Hematopoietic multipotent progenitor cell treated with erythropoietin and hydrocortisone succinate and interleukin-3 and kit ligand, for 4 days (in vitro differentiated cells): Measurements from ENCODE around the gene CCDC138.
"Not testable (repeated sequence)": the region's sequence is repeated elsewhere in the genome, so short reads cannot be mapped to it uniquely, and the experiment has no call there.

Source experiments
- DNase-seq: peaks from one replicate; pipeline ENCODE4 v3.0.0-alpha.2; 2015

Gene CCDC138, protein sequence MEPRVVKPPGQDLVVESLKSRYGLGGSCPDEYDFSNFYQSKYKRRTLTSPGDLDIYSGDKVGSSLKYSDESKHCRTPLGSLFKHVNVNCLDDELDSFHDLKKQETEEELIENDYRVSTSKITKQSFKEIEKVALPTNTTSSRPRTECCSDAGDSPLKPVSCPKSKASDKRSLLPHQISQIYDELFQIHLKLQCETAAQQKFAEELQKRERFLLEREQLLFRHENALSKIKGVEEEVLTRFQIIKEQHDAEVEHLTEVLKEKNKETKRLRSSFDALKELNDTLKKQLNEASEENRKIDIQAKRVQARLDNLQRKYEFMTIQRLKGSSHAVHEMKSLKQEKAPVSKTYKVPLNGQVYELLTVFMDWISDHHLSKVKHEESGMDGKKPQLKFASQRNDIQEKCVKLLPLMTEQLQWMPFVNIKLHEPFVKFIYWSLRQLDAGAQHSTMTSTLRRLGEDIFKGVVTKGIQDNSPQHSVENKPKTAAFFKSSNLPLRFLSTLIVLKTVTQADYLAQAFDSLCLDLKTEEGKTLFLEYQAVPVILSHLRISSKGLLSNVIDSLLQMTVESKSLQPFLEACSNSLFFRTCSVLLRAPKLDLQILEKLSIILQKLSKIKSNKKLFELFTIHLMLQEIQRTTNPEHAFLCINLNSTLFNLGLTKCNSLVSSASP

DNA sequence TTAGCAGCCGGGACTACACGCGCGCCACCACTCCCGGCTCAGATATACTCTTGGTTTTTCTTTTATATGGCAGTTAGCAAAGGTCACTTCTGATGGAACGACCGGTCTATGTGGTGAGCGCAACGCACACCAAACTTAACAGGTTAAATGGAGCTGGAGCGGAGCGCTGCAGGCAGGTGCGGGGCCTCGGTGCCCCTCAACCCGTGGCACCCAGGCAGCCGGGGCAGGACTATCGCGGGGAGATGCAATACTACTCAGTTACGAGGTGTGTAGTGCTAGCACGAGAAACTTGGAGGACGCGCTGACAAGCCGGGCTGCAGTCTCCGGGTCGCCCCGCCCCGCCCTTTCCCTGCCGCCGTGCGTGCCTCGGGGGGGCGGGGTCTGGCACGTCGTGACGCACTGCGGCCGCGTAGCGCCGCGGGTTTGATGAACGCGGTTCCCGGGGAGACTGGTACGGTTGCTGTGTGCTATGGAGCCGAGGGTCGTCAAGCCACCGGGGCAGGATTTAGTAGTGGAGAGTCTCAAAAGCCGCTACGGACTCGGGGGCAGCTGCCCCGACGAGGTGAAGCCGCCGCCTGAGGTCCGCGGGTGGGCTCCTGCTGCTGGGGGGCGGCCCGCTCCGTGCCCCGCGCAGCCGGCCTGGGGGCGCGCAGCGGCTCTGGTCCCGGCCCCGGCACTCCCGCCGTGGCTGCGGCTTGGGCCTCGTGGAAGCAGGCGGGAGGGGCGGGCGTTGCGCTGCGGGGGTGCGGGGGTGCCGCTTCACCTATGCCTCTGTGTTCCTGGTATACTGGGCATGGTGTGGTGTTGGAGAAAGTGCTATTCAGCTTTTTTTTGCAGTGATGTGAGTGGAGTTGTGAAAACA is at the start of gene CCDC138:
TSS of gene CCDC138 (plus strand) at position 418 of the 862 bp plus-strand sequence. CDS start at position 470, 52 bp downstream.
- DNase-seq, result peak; percentile 97

DNA sequence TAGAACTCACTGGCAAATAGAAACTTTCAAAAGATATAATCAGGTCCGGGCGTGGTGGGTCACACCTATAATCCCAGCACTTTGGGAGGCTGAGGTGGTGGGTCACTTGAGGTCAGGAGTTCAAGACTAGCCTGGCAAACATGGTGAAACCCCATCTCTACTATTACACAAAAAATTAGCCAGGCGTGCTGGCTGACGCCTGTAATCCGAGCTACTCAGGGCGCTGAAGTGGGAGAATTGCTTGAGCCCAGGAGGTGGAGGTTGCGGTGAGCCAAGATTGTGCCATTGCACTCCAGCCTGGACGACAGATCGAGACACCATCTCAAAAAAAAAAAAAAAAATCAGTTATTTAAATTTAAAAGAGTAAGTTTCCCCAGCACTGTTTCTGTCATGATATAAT is 28.6 kb upstream of the CCDC138 start:
- not testable (repeated sequence) for DNase-seq

DNA sequence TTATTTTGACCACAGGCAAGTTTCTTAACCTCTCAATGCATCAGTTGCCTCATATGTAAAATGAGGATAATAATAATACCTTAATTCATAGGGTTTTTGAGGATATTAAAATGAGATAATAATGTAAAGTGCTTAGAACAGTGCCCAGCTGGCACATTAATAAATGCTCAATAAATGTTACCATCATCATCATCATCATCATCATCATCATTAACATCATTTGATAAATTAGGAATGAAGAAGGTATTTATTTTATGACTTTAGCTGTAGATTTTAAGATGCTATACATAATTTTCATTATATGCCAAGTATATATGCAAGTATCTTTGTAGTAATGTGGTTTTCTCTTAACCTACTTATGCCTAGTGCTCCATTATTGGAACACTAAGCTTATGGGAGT is 24.0 kb upstream of the CCDC138 start:
- not testable (repeated sequence) for DNase-seq

DNA sequence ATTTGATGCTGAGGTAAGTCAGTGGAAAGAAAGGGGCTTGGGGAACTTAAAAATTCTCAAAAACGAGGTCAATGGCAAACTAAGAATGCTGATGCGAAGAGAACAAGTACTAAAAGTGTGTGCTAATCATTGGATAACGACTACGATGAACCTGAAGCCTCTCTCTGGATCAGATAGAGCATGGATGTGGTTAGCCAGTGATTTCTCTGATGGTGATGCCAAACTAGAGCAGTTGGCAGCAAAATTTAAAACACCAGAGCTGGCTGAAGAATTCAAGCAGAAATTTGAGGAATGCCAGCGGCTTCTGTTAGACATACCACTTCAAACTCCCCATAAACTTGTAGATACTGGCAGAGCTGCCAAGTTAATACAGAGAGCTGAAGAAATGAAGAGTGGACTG is 19.9 kb upstream of the CCDC138 start:
- not testable (repeated sequence) for DNase-seq

DNA sequence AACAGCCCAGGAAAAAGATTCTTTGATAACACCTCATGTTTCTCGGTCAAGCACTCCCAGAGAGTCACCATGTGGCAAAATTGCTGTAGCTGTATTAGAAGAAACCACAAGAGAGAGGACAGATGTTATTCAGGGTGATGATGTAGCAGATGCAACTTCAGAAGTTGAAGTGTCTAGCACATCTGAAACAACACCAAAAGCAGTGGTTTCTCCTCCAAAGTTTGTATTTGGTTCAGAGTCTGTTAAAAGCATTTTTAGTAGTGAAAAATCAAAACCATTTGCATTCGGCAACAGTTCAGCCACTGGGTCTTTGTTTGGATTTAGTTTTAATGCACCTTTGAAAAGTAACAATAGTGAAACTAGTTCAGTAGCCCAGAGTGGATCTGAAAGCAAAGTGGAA is 18.7 kb upstream of the CCDC138 start:
- not testable (repeated sequence) for DNase-seq

DNA sequence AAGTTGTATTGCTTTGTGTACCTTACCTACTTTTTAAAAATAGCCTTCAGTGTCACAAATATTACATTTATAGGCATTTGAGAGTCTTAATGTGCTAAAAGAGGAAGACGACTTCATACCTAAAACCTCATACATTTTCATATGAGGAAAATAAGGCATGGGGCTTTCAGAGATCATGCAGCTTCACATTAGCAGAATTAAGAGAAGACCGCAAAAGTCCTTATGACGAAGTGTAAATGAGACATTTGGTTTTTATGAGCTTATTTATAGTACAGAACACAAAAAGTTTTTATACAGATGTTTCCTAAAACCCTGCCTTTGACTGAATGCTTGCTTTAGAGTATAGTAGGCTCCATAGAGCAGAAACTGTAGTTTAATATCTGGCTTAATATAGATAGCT is 10.1 kb upstream of the CCDC138 start:
- DNase-seq, result no peak

DNA sequence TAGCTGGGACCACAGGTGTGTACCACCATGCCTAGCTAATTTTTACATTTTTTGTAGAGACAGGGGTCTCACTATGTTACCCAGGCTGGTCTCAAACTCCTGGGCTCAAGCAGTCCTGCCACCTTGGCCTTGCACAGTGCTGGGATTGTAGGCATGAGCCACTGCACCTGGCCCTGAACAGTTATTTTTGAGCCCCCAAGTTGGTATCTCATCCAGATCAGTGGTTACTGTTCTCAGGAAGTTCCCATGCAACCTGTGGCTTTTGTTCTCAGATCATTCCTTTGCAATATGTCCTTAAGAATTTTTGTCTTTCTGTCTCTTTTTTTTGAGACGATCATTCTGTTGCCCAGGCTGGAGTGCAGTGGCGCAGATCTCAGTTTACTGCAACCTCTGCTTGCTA is 7.7 kb upstream of the CCDC138 start:
- DNase-seq, result no peak

DNA sequence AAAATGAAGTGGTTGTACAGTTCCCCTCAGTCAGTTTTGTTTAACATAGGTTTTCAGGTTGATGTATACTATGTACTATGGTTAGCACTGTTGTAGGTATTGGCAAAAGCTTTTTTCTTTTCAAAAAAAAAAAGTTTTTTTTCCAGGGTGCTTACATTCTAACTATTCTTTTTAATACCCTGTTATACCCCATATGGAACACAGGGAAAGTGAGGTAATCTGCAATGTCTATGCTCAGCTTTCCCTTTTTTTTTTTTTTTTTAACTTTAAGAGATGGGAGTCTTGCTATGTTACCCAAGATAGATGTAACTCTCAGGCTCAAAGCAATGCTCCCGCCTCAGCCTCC is 590 bp upstream of the CCDC138 start:
- no peak for DNase-seq

DNA sequence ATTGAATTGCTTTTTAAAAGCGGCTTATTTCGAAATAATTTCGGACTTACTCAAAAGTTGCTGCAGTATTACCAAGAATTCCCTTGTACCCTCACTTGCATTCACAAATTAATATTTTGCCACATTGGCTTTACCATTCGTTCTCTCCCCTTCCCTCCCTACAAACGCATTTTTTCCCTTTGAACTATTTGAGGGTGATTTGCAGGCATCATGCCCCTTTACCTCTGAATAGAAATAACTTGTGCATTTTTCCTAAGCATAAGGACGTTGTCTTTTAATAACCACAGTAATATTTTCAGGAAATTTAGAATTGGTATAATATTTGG is 608 bp downstream of the CCDC138 start:
- no peak for DNase-seq

DNA sequence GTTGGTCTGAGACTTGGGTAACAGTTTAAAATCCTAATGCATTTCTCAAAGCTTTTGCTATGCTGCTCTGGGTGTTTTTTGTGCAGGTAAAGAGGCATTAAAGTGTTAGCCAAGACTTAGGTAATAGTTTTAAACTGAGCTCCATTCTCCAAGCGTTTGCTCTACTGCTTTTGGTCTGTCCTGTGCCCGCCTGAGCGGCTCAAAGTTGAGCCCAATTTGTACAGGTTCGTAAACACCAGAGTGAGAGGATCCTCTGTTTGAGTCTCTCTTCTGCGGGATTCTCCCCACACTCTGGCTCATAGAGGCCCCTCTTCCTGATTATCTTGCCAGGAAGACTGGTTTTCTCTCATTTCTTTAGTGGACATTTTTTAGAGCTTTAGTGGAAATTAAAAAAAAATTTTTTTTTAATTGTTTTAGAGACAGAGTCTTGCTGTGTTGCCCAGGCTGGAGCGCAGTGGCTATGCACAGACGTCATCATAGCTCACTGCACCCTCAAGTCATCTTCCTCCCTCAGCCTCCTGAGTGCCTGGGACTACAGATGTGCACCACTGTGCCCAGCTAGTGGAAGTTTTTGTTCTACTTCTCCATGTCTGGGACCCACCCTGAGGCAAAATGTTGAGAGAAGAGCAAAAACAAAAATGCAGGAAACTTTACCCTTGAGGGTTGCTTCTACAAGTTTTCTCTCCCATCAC is 16.6 kb downstream of the CCDC138 start:
- DNase-seq, result no peak

DNA sequence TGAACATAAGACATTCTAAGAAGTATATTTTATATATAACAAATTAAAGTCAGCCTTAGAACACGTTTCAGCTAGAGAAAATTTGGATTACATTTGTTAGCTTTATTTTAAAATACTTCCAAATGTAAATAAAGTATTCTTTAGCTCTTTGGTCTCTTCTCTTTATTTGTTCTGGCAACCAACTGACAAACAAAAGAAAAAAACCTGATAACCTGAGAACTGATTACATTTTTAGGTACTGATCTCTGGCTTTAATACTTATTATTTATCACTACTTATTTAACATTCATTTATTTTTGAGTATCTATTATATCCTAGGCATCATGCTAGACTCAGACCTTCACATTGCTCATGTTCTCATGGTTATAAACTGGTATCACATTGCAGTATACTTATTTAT is 18.5 kb downstream of the CCDC138 start:
- DNase-seq, result no peak

DNA sequence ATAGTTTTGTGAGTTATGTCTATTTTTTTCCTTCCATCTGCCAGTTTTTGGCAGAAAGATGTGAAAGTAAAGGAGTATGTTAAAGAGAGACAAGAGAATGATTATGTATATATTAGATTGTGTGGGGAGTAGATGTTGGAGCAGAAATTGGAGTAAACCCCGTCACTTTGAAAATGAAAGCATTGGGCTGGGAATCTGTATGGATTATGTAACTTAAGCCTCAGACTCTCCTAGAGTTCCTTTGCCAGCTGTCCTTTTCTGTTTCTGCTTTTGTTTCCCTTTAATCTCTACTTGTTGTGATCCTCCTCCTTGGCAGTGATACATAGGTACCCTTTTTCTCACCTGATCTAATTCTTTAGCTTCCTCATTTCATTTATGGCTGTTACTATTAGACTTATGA is 19.2 kb downstream of the CCDC138 start:
- no peak for DNase-seq

DNA sequence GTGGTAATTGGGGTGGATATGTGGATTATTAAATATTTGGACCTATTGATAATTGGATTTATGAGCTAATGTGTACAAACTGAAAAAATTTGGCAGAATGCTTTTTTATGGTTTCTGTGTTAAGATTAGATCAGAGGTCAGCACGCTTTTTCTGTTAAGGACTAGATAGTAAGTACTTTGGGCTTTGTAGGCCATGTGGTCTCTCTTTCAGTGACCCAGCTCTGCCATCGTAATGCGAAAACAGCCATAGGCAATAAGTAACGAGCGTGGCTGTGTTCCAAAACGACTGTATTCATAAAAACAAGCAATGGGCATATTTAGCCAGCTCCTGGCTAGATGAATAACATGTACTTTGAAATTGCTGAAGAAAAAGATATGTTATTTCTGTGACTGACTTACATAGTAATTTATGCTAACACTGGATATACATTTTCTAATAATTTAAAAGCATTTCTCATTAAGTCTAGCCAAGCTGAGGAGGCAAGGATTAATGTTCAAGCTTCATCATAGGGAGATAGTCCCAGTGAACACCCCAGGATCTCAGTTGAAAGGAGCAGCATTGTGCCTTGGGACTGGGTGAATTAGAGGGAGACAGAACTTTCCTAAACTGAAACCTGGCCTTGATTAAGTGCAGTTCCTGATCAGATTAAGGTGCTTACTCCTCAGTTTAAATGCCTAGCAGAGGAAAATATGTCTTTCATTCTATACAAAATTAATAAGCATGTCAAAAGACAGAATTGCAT is 20.0 kb downstream of the CCDC138 start:
- DNase-seq, result no peak

DNA sequence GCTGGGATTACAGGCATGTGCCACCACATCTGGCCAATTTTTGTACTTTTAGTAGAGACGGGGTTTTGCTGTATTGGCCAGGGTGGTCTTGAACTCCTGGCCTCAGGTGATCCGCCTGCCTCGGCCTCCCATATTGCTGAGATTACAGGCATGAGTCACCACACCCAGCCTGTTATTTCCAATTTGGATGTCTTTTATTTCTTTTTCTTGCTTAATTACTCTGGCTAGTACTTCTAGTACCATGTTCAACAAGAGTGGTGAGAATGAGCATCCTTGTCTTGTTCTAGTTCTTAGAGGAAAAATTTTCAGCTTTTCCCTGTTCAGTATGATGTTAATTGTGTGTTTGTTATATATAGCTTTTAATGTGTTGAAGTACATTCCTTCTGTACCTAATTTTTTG is 23.4 kb downstream of the CCDC138 start:
- DNase-seq, result no peak

DNA sequence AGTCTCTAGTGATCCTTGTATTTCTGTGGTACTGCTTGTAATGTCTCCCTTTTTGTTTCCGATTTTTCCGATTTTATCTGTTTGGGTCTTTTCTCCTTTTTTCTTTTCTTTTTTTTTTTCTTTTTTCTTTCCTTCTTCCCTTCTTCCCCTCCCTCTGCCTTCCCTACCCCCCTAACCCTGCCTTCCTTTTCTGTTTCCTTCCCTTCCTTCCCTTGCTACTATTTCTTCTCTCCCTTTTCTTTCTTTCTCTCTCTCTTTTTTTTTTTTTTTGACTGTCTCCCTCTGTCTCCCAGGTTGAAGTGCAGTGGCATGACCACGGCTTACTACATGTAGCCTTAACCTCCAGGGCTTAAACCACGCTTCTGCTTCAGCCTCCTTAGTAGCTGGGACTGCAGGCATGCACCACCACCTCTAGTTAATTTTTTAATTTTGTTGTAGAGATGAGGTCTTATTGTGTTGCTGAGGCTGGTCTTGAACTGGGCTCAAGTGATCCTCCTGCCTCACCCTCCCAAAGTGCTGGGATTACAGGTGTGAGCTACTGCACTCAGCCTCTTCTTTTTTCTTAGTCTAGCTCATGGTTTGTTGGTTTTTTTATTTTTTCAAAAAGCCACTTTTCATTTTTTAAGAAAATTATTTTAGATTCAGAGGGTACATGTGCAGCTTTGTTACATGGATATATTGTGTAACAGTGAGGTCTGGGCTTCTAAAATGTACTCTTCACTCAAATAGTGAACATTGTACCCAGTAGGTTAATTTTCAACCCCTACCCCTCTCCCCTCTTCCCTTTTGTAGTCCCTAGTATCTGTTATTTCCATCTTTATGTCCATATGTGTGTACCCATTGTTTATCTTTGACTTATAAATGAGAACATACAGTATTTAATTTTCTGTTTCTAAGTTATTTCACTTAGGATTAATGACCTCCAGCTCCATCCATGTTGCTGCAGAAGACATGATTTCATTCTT is 24.7 kb downstream of the CCDC138 start:
- DNase-seq, result no peak

DNA sequence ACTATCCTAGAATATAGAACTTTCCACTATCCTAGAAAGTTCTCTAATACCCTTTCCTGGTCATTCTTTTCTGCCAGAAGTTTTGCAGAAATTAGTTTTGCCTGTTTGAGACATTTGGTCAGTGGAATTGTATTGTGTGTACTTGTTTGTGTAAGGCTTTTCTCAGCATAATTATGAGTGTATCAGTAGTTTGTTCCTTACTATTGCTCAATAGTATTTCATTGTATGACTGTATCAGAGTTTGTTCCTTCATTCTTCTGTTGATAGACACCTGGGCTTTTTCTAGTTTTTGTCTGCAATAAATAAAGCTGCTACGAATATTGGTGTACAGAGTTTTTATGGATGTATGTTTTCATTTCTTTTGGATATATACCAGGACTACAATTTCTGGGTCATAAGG is 27.2 kb downstream of the CCDC138 start:
- DNase-seq, result no peak

DNA sequence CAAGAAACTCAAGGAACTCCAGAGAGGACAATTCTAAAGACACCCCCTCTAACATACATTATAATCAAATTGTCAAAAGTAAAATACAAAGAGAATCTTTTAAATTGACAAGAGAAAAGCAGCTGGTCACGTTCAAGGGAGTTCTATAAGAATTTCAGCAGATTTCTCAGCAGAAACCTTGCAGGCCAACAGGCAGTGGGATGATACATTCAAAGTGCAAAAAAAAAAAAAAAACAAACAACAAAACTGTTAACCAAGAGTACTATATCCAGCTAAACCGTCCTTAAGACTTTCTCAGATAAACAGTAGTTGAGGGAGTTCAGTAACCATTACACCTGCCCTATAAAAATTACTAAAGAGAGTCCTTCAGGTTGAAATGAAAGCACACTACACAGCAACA is 33.9 kb downstream of the CCDC138 start:
- DNase-seq, result peak; percentile 11

DNA sequence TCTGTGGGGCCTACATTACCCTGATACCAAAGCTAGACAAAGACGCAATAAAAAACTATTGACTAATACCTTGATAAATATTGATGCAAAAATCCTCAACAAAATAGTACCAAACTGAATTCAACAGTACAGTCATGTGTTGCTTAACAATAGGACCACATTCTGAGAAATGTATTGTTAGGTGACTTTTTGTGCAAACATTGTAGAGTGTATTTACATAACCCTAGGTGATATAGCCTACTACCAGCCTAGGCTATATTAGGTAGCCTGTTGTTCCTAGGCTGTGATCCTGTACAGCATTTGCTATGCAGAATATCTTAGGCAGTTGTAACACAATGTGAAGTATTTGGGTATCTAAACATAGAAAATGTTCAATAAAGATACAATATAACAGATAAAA is 36.7 kb downstream of the CCDC138 start:
- DNase-seq, result no peak

DNA sequence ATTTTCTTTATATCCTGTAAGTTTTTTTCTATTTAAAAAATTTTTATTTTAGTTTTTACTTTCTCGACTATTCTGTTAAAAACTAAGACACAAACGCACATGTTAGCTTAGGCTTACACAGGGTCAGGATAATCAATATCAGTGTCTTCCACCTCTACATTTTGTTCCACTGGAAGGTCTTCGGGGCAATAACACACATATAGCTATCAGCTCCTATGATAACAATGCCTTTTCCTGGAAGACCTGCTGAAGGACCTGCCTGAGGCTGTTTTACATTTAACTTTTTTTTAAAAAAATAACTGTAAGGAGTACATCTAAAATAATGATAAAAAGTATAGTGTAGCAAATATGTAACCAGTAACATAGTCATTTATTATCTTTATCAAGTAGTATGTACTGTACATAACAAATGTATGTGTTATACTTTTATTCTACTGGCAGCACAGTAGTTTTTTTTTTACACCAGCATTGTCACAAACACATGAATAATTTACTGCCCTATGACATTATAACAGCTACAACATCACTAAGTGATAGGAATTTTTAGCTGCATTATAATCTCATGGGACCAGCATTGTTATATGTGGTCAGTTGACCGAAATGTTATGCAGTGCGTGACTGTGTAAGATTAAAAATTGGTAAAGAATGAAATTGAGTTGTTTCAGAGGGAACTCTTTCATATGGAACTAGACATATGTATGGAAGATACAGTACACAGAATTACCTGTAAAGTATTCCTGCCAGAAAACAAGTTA is 37.9 kb downstream of the CCDC138 start:
- peak; percentile 35 for DNase-seq

DNA sequence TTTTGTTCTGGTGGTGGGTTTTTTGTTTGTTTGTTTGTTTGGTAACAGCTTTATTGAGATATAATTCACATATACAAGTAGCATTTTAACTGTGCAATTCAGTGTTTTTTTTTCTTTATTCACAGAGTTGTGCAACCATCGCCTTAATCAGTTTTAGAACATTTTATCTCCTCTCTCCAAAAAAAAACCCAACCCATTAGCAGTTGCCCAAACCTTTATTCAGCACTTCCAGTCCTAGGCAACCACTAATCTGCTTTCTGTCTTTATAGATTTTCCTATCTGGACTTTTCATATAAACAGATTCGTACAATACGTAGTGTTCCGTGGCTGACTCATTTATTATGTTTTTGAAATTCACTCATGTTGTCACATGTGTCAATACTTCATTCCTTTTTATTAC is 38.7 kb downstream of the CCDC138 start:
- peak; percentile 70 for DNase-seq
